OCI-LY7 (cell line): ENCODE results near the gene APBB3. TPM values are rescaled to one million over a fixed set of nuclear protein-coding genes. Genes with fewer than 3 reads are reported as not detected.

Experiments used
- BruUV-seq: library from RNA; stranded (reverse); fragments of 400-500 nt; replicated peaks from 2 replicates; lab custom pipeline; 2021; lab: Mats Ljungman, UMichigan
- CTCF ChIA-PET: fragments of 300-600 bp; sonication (Branson Sonifier 250); formaldehyde crosslinking; loops from one replicate; lab custom pipeline; 2022; ENCODE audit warnings: antibody characterized with exemption; ENCODE audit not compliant: unreplicated experiment; lab: Charles Lee
- POLR2A ChIA-PET: fragments of 300-600 bp; sonication (Branson Sonifier 250); formaldehyde crosslinking; loops from one replicate; lab custom pipeline; 2022; ENCODE audit warnings: antibody characterized with exemption; lab: Charles Lee
- DNase-seq: peaks from one replicate; pipeline ENCODE4 v3.0.0-alpha.2; 2015; ENCODE audit warnings: low spot score
- H2AFZ ChIP-seq: fragments of 200-600 bp; sonication (generic), shearing (Covaris generic); 2 replicates; pipeline ENCODE4 v1.6.1; 2014; ENCODE audit warnings: mild to moderate bottlenecking, antibody characterized with exemption, low read length, moderate library complexity
- H3K27ac ChIP-seq: fragments of 200-600 bp; sonication (generic); 2 replicates; pipeline ENCODE4 v1.5.1; 2014; ENCODE audit warnings: mixed run types, low read depth, mild to moderate bottlenecking, moderate library complexity, low read length, inconsistent platforms; ENCODE audit not compliant: poor library complexity, severe bottlenecking
- H3K36me3 ChIP-seq: fragments of 200-600 bp; sonication (generic); 2 replicates; pipeline ENCODE4 v1.6.1; 2014; ENCODE audit warnings: mild to moderate bottlenecking, antibody characterized with exemption, low read length, moderate library complexity, mixed read lengths; ENCODE audit not compliant: insufficient read depth
- H3K4me1 ChIP-seq: fragments of 200-600 bp; sonication (generic); 2 replicates; pipeline ENCODE4 v1.5.1; 2014; ENCODE audit warnings: mild to moderate bottlenecking, low read length; ENCODE audit not compliant: insufficient read depth, poor library complexity, severe bottlenecking
- H3K4me2 ChIP-seq: fragments of 200-600 bp; sonication (generic); 2 replicates; pipeline ENCODE4 v1.6.1; 2014; ENCODE audit warnings: mild to moderate bottlenecking, low read length
- H3K4me3 ChIP-seq: fragments of 200-600 bp; sonication (generic); 2 replicates; pipeline ENCODE4 v1.5.1; 2014; ENCODE audit warnings: mild to moderate bottlenecking, low read depth, low read length; ENCODE audit not compliant: poor library complexity, severe bottlenecking
- H3K79me2 ChIP-seq: fragments of 200-600 bp; sonication (generic); 2 replicates; pipeline ENCODE4 v1.6.1; 2016; ENCODE audit warnings: low read depth, mild to moderate bottlenecking, low read length, moderate library complexity, mixed read lengths; ENCODE audit not compliant: insufficient read depth
- H3K9me2 ChIP-seq: fragments of 200-600 bp; sonication (generic); 2 replicates; pipeline ENCODE4 v1.6.1; 2016; ENCODE audit warnings: mild to moderate bottlenecking, low read length, mixed read lengths; ENCODE audit not compliant: insufficient read depth
- H3K9me3 ChIP-seq: fragments of 200-600 bp; sonication (generic); 2 replicates; pipeline ENCODE4 v1.6.1; 2014; ENCODE audit warnings: mild to moderate bottlenecking, mixed run types, low read length, mixed read lengths
- H4K20me1 ChIP-seq: fragments of 200-600 bp; sonication (generic); 2 replicates; pipeline ENCODE4 v1.6.1; 2014; ENCODE audit warnings: mild to moderate bottlenecking, antibody characterized with exemption, low read length, moderate library complexity, mixed read lengths; ENCODE audit not compliant: insufficient read depth
- CTCF ChIP-seq: fragments of 200-600 bp; sonication (generic); conservative IDR thresholded peaks from 2 replicates; pipeline ENCODE4 v1.5.1; 2014; ENCODE audit warnings: mild to moderate bottlenecking, antibody characterized with exemption, low read length, moderate library complexity, mixed read lengths
- EZH2phosphoT487 ChIP-seq: fragments of 200-600 bp; sonication (generic); IDR thresholded peaks from 2 replicates; pipeline ENCODE4 v1.6.1; 2018; ENCODE audit warnings: low read depth, borderline replicate concordance, mild to moderate bottlenecking, mixed run types, antibody characterized with exemption, low read length, moderate library complexity, mixed read lengths
- intact Hi-C: fragments of 100-400 bp; cut with micrococcal nuclease; formaldehyde crosslinking; loops from one replicate; pipeline ENCODE4 v1.10.0; 2022; ENCODE audit not compliant: unreplicated experiment
- total RNA-seq, 2 experiments: library from RNA; depleted of rRNA in 1 of 2; stranded (reverse); fragments of >200 nt in 1 of 2; shearing (Covaris generic) in 1 of 2; gene quantifications; 2 replicates each; pipeline ENCODE4 v1.2.3, GENCODE V29; 2014 to 2022

Gene APBB3
- total RNA-seq, 2 experiments from 2014 or later, result 32.1 to 37.9 TPM

- peaks cover 13% of the 10 kb centered on the region for H3K4me1 ChIP-seq
- H3K4me2 ChIP-seq, result no peak overlapping the region
- no peak overlapping the region for H2AFZ ChIP-seq
- ChIA-PET CTCF (no interaction called here), POLR2A (interaction anchor here (0.8 to 1.4 kb wide), 2 partner anchors 14 to 237 kb away, joined by 3 to 6 read pairs; partner anchors contain the start of gene PCDHA4)
- no peak overlapping the region for H3K27ac ChIP-seq
- no peak for DNase-seq
- intact Hi-C loops, result no loop called here
- H3K36me3 ChIP-seq, result peaks cover 38% of the 10 kb centered on the region
- H4K20me1 ChIP-seq, result no peaks in the 10 kb centered on the region
- no peaks in the 10 kb centered on the region for H3K9me3 ChIP-seq
- H3K79me2 ChIP-seq, result peaks cover 14% of the 10 kb centered on the region
- no peaks in the 10 kb centered on the region for H3K9me2 ChIP-seq
- H3K4me3 ChIP-seq, result no peak overlapping the region
- BruUV-seq, result no TSS peak
- TF ChIP-seq CTCF, result no peak
These were observed 5.7 kb upstream of the APBB3 start for GRCh38 chr5:140570058-140570457.

GRCh38 chr5:140569197-140569596 lies 4.8 kb upstream of the APBB3 start:
- Histone ChIP-seq H3K36me3 (peaks cover 38% of the 10 kb centered on the region), H3K27ac (no peak overlapping the region), H3K4me1 (peaks cover 13% of the 10 kb centered on the region), H3K4me3 (no peak overlapping the region), H3K79me2 (peaks cover 17% of the 10 kb centered on the region), H4K20me1 (no peaks in the 10 kb centered on the region), H3K9me2 (no peaks in the 10 kb centered on the region), H3K4me2 (no peak overlapping the region), H3K9me3 (no peaks in the 10 kb centered on the region), H2AFZ (no peak overlapping the region)
- intact Hi-C loops, result no loop called here
- ChIA-PET POLR2A (interaction anchor here (0.5 to 1.4 kb wide), 7 partner anchors 9 to 311 kb away, joined by 3 to 6 read pairs (median 3); partner anchors contain the start of gene PCDHA4), CTCF (no interaction called here)
- TF ChIP-seq CTCF, result no peak
- no peak for TF ChIP-seq EZH2phosphoT487
- DNase-seq, result no peak
- BruUV-seq, result no TSS peak

- CTCF ChIA-PET, result no interaction called here
- POLR2A ChIA-PET, result interaction anchor here (0.5 to 1.2 kb wide), 4 partner anchors 9 to 311 kb away, joined by 3 to 6 read pairs (median 4); no protein-coding TSS in a partner anchor
- no peak overlapping the region for H2AFZ ChIP-seq
- H4K20me1 ChIP-seq, result no peaks in the 10 kb centered on the region
- H3K9me3 ChIP-seq, result no peaks in the 10 kb centered on the region
- no peak overlapping the region for H3K27ac ChIP-seq
- H3K4me2 ChIP-seq, result no peak overlapping the region
- H3K4me1 ChIP-seq, result peaks cover 19% of the 10 kb centered on the region
- no peaks in the 10 kb centered on the region for H3K9me2 ChIP-seq
- intact Hi-C loops, result no loop called here
- H3K36me3 ChIP-seq, result peaks cover 38% of the 10 kb centered on the region
- no peak overlapping the region for H3K4me3 ChIP-seq
- H3K79me2 ChIP-seq, result peaks cover 17% of the 10 kb centered on the region
- TF ChIP-seq CTCF (no peak), EZH2phosphoT487 (no peak)
- BruUV-seq, result TSS peak; percentile 41
- no peak for DNase-seq
These were observed 4.2 kb upstream of the APBB3 start for GRCh38 chr5:140568443-140569063.
